K562 (cell line): ENCODE results near the gene CEP350. TPM values are rescaled to one million over a fixed set of nuclear protein-coding genes. Genes with fewer than 3 reads are reported as not detected.

Source experiments
- ARHGAP35 ChIP-seq: fragments of 450-650 bp; IDR thresholded peaks from 2 replicates; pipeline ENCODE4 v1.6.1; 2018; ENCODE audit not compliant: partially characterized antibody
- CBX8 ChIP-seq: fragments of 200-600 bp; sonication (generic); IDR thresholded peaks from 2 replicates; pipeline ENCODE4 v1.6.1; 2012; ENCODE audit warnings: borderline replicate concordance, mixed run types, low read depth, mild to moderate bottlenecking, moderate library complexity, mixed read lengths, low read length, control low read depth, inconsistent platforms; ENCODE audit not compliant: poor library complexity, severe bottlenecking; ENCODE audit errors: extremely low read depth
- CC2D1A ChIP-seq: fragments of 450-650 bp; IDR thresholded peaks from 2 replicates; pipeline ENCODE4 v1.6.1; 2017; ENCODE audit warnings: mild to moderate bottlenecking
- CHD1 ChIP-seq: fragments of 200-600 bp; sonication (generic); IDR thresholded peaks from one replicate; pipeline ENCODE4 v1.6.1; 2012; ENCODE audit warnings: mild to moderate bottlenecking, moderate library complexity, low read length, inconsistent platforms
- EZH2 ChIP-seq: IDR thresholded peaks from 2 replicates; pipeline ENCODE4 v1.6.1; 2012; ENCODE audit warnings: low read depth, mild to moderate bottlenecking, inconsistent platforms, low read length, borderline replicate concordance
- GATAD2A ChIP-seq: fragments of 450-650 bp; IDR thresholded peaks from 2 replicates; pipeline ENCODE4 v1.6.1; 2017
- HDAC6 ChIP-seq: IDR thresholded peaks from 2 replicates; pipeline ENCODE4 v1.6.1; 2012; ENCODE audit warnings: low read depth, mild to moderate bottlenecking, control low read depth, inconsistent platforms, low read length, moderate library complexity
- HNRNPK ChIP-seq: fragments of 200-400 bp; formaldehyde crosslinking; IDR thresholded peaks from one replicate; pipeline ENCODE4 v1.6.1; 2018; ENCODE audit warnings: mild to moderate bottlenecking, low read depth, low read length; ENCODE audit not compliant: poor library complexity, severe bottlenecking
- MYC ChIP-seq, 2 experiments: fragments of 250-450 bp in 1 of 2; sonication (Bioruptor Pico) in 1 of 2; IDR thresholded peaks; 2 replicates each; pipeline versions ENCODE4 v1.5.1 to v1.6.1; 2012 to 2021; ENCODE audit warnings: low read depth in 2 of 2, borderline replicate concordance in 1 of 2, improper control_type of control experiment in 1 of 2, low read length in 1 of 2, mild to moderate bottlenecking in 1 of 2, moderate library complexity in 1 of 2
- NCOA1 ChIP-seq: fragments of 450-650 bp; IDR thresholded peaks from 2 replicates; pipeline ENCODE4 v1.6.1; 2016; ENCODE audit warnings: low read depth
- NR2C2 ChIP-seq, 2 experiments: fragments of 200-800 bp in 1 of 2; sonication (Bioruptor generic) in 1 of 2; sonication (generic) in 1 of 2; formaldehyde crosslinking in 1 of 2; IDR thresholded peaks; 2 replicates each; pipeline versions ENCODE4 v1.6.1 to v1.8.0; 2016 to 2022; ENCODE audit warnings: mild to moderate bottlenecking in 1 of 2, missing compliant biosample characterization in 1 of 2, missing genetic modification characterization in 1 of 2, missing genetic modification reagents in 1 of 2
- POLR2AphosphoS2 ChIP-seq: IDR thresholded peaks from 2 replicates; pipeline ENCODE4 v1.6.1; 2012; ENCODE audit warnings: low read length, improper control_type of control experiment
- PREB ChIP-seq: sonication (generic); formaldehyde crosslinking; IDR thresholded peaks from 2 replicates; pipeline ENCODE4 v1.8.1; 2023; ENCODE audit warnings: mild to moderate bottlenecking, missing genetic modification reagents
- PURB ChIP-seq: sonication (generic); formaldehyde crosslinking; IDR thresholded peaks from 2 replicates; pipeline ENCODE4 v1.9.0; 2021; ENCODE audit warnings: low read depth, mild to moderate bottlenecking, missing genetic modification reagents
- RBM25 ChIP-seq: fragments of 200-400 bp; formaldehyde crosslinking; IDR thresholded peaks from 2 replicates; pipeline ENCODE4 v1.6.1; 2018; ENCODE audit warnings: low read length, low read depth, moderate library complexity; ENCODE audit not compliant: severe bottlenecking
- SAFB ChIP-seq: fragments of 200-400 bp; formaldehyde crosslinking; IDR thresholded peaks from 2 replicates; pipeline ENCODE4 v1.6.1; 2017; ENCODE audit warnings: low read depth, low read length, borderline replicate concordance
- SFPQ ChIP-seq: fragments of 200-400 bp; formaldehyde crosslinking; IDR thresholded peaks from 2 replicates; pipeline ENCODE4 v1.6.1; 2017; ENCODE audit warnings: mild to moderate bottlenecking, low read depth, low read length, moderate library complexity
- TAF7 ChIP-seq: fragments of 450-650 bp; IDR thresholded peaks from 2 replicates; pipeline ENCODE4 v1.6.1; 2016; ENCODE audit warnings: missing genetic modification characterization, missing compliant biosample characterization
- TBP ChIP-seq: optimal IDR thresholded peaks from 2 replicates; pipeline ENCODE3; 2011; ENCODE audit warnings: low read depth, low read length, improper control_type of control experiment
- TRIM25 ChIP-seq: fragments of 450-650 bp; IDR thresholded peaks from 2 replicates; pipeline ENCODE4 v1.7.0; 2016; ENCODE audit warnings: borderline replicate concordance
- XRCC4 ChIP-seq: IDR thresholded peaks from one replicate; pipeline ENCODE4 v1.6.1; 2011; ENCODE audit not compliant: insufficient read depth, insufficient read length; ENCODE audit errors: extremely low read depth
- ZNF445 ChIP-seq: fragments of 250-450 bp; sonication (Bioruptor Pico); IDR thresholded peaks from 2 replicates; pipeline ENCODE4 v1.4.0; 2020; ENCODE audit warnings: low read depth, mild to moderate bottlenecking, moderate library complexity
- ZNF699 ChIP-seq: fragments of 250-450 bp; sonication (Bioruptor Pico); IDR thresholded peaks from 2 replicates; pipeline ENCODE4 v1.8.0; 2021; ENCODE audit warnings: mild to moderate bottlenecking, moderate library complexity; ENCODE audit not compliant: insufficient replicate concordance
- polyA plus RNA-seq, 8 experiments: library from polyadenylated mRNA; depleted of rRNA in 4 of 8; stranded (reverse) in 5 of 8; unstranded in 3 of 8; fragments of >200 nt; fragmentation: Nextera tagmentation in 2 of 8; fragmentation: Illumina TruSeq in 1 of 8; extraction: Ambion mirVana in 2 of 8; extraction: Trizol in 1 of 8; gene quantifications; 2 replicates each; pipeline versions ENCODE4 v1.2.1 to v1.2.3, GENCODE V29; 2011 to 2014; ENCODE audit warnings: inconsistent platforms in 1 of 8, missing spikeins in 1 of 8
- total RNA-seq, 7 experiments: library from RNA; depleted of rRNA in 6 of 7; stranded (reverse); fragments of >200 nt in 6 of 7; fragmentation: Illumina TruSeq in 2 of 7; extraction: Trizol in 2 of 7; gene quantifications; 2 replicates each; pipeline versions ENCODE4 v1.2.1 to v1.2.3, GENCODE V29; 2011 to 2021; ENCODE audit warnings: low replicate concordance in 1 of 7

Gene CEP350
- total and polyA plus RNA-seq, 9 of the 15 experiments (the other 6 are each of a cell fraction or from before 2014, with no cell fraction given) = 8.3 to 64.3 (median 28.0) TPM

GRCh38 chr1:180116964-180117763 lies 162.6 kb downstream of the CEP350 start (continued):
- TF ChIP-seq PREB = no peak
- no peak for TF ChIP-seq PURB (CRISPR knock-in tag)
- no peak for TF ChIP-seq HDAC6
- TF ChIP-seq CBX8 = no peak
- no peak for TF ChIP-seq ARHGAP35
- TF ChIP-seq NR2C2 (CRISPR knock-in tag; IDR thresholded peaks at IDR 0.05) = peak; percentile 65
- TF ChIP-seq NR2C2 (tag; IDR thresholded peaks at IDR 0.05) = no peak
- no peak for TF ChIP-seq XRCC4
- no peak for TF ChIP-seq ZNF445 (CRISPR knock-in tag)
- peak; percentile 70 for TF ChIP-seq MYC (IDR thresholded peaks at IDR 0.05; ENCODE audit: low read depth, low read length)
- no peak for TF ChIP-seq MYC (CRISPR knock-in tag; IDR thresholded peaks at IDR 0.05; ENCODE audit: borderline replicate concordance, low read depth)
- no peak for TF ChIP-seq RBM25
- no peak for TF ChIP-seq CHD1
- TF ChIP-seq CC2D1A = no peak
- TF ChIP-seq TRIM25 = no peak
- TF ChIP-seq TBP = no peak
- no peak for TF ChIP-seq ZNF699 (CRISPR knock-in tag)
- no peak for TF ChIP-seq POLR2AphosphoS2
- TF ChIP-seq NCOA1 = no peak
- TF ChIP-seq HNRNPK = no peak
- no peak for TF ChIP-seq SAFB
- no peak for TF ChIP-seq SFPQ
- no peak for TF ChIP-seq EZH2
- TF ChIP-seq TAF7 (tag) = no peak
- TF ChIP-seq GATAD2A = peak; percentile 73
